ENCODE measurements around the gene TMEM212. TPM values are rescaled to one million over a fixed set of nuclear protein-coding genes. Genes with fewer than 3 reads are reported as not detected.

TMEM212 gene
- total and polyA plus RNA-seq, 2 of the 13 experiments (the other 11 are each of a cell fraction or from before 2014, with no cell fraction given): not detected

DNA sequence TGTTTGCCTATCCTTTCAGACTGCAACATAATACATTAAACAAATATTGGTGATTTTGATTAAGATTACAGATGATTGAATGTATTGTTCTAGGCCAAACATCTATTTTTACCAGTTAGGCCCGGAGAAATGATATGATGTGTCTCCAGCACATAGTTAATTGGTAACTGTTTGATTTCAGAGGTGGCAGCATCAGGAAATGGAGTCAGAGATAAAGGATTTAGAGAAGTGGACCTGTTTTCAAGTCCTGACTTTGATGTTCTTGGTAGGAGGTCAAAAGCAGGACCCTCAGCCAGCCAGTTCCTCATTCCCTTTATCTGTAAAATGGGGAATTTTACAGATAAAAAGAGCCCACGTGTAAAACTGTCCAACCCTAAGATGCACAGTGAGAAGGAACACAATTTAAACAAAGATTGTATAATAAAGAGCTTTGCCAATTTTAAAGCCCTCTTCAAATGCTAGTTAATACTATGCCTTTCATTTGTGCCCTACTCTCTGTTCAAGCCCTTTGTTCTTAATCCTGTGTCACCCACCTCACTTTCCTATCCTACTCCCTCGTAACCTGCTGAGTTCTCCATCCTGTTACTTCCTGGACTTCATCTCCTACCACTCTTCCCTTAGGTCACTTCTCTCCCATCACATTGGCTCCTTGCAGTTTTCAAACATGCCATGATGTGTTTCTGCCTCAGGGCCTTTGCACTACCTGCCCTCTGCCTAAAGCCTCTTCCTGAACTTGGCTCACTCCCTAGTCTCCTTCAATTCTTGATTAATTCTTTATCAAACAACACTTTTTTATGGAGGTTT lies 2.5 kb downstream of the TMEM212 start (continued):
- TF ChIP-seq NFIB (CRISPR knock-in tag; IDR thresholded peaks at IDR 0.05; ENCODE audit: borderline replicate concordance) (no peak), ZNF674 (CRISPR knock-in tag; IDR thresholded peaks at IDR 0.05; ENCODE audit: low read depth) (no peak), ZNF737 (CRISPR knock-in tag; IDR thresholded peaks at IDR 0.05; ENCODE audit: borderline replicate concordance) (no peak), SP140L (CRISPR knock-in tag; IDR thresholded peaks at IDR 0.05; ENCODE audit: borderline replicate concordance) (no peak), NR2F6 (IDR thresholded peaks at IDR 0.05) (0 out of 2 replicates have a peak, but pooled peaks have one; percentile 72), NR2F6 (CRISPR knock-in tag; IDR thresholded peaks at IDR 0.05) (peak; percentile 77), EEA1 (CRISPR knock-in tag; IDR thresholded peaks at IDR 0.05; ENCODE audit: borderline replicate concordance) (no peak), TRAFD1 (CRISPR knock-in tag; IDR thresholded peaks at IDR 0.05; ENCODE audit: borderline replicate concordance) (no peak), SMARCE1 (IDR thresholded peaks at IDR 0.05; ENCODE audit: borderline replicate concordance) (no peak), ZNF839 (CRISPR knock-in tag; IDR thresholded peaks at IDR 0.05; ENCODE audit: borderline replicate concordance) (no peak), MAFG (CRISPR knock-in tag; IDR thresholded peaks at IDR 0.05) (no peak), ZNF556 (CRISPR knock-in tag; IDR thresholded peaks at IDR 0.05; ENCODE audit: borderline replicate concordance) (no peak), RXRB (CRISPR knock-in tag; IDR thresholded peaks at IDR 0.05; ENCODE audit: borderline replicate concordance) (peak; percentile 35; the same call in 1 of the 2 replicates), ZNF460 (CRISPR knock-in tag; IDR thresholded peaks at IDR 0.05; ENCODE audit: borderline replicate concordance) (no peak), KAT7 (CRISPR knock-in tag; IDR thresholded peaks at IDR 0.05; ENCODE audit: borderline replicate concordance) (no peak), ELF4 (CRISPR knock-in tag; IDR thresholded peaks at IDR 0.05; ENCODE audit: borderline replicate concordance) (no peak), HCFC1 (IDR thresholded peaks at IDR 0.05; ENCODE audit: low read depth, low read length) (no peak), NR1H2 (CRISPR knock-in tag; IDR thresholded peaks at IDR 0.05; ENCODE audit: borderline replicate concordance, low read depth) (no peak), MZF1 (CRISPR knock-in tag; IDR thresholded peaks at IDR 0.05; ENCODE audit: borderline replicate concordance) (no peak), ZKSCAN5 (CRISPR knock-in tag; IDR thresholded peaks at IDR 0.05) (no peak)
- TF ChIP-seq, protein P1, sequence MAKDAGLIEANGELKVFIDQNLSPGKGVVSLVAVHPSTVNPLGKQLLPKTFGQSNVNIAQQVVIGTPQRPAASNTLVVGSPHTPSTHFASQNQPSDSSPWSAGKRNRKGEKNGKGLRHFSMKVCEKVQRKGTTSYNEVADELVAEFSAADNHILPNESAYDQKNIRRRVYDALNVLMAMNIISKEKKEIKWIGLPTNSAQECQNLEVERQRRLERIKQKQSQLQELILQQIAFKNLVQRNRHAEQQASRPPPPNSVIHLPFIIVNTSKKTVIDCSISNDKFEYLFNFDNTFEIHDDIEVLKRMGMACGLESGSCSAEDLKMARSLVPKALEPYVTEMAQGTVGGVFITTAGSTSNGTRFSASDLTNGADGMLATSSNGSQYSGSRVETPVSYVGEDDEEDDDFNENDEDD (CRISPR knock-in tag; IDR thresholded peaks at IDR 0.05; ENCODE audit: borderline replicate concordance): no peak
- TF ChIP-seq, protein P2, sequence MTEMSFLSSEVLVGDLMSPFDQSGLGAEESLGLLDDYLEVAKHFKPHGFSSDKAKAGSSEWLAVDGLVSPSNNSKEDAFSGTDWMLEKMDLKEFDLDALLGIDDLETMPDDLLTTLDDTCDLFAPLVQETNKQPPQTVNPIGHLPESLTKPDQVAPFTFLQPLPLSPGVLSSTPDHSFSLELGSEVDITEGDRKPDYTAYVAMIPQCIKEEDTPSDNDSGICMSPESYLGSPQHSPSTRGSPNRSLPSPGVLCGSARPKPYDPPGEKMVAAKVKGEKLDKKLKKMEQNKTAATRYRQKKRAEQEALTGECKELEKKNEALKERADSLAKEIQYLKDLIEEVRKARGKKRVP (CRISPR knock-in tag; IDR thresholded peaks at IDR 0.05): no peak
- TF ChIP-seq, protein P3, sequence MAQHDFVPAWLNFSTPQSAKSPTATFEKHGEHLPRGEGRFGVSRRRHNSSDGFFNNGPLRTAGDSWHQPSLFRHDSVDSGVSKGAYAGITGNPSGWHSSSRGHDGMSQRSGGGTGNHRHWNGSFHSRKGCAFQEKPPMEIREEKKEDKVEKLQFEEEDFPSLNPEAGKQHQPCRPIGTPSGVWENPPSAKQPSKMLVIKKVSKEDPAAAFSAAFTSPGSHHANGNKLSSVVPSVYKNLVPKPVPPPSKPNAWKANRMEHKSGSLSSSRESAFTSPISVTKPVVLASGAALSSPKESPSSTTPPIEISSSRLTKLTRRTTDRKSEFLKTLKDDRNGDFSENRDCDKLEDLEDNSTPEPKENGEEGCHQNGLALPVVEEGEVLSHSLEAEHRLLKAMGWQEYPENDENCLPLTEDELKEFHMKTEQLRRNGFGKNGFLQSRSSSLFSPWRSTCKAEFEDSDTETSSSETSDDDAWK (CRISPR knock-in tag; IDR thresholded peaks at IDR 0.05): no peak
- TF ChIP-seq, protein P4, sequence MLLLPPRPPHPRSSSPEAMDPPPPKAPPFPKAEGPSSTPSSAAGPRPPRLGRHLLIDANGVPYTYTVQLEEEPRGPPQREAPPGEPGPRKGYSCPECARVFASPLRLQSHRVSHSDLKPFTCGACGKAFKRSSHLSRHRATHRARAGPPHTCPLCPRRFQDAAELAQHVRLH (CRISPR knock-in tag; IDR thresholded peaks at IDR 0.05; ENCODE audit: borderline replicate concordance, low read depth): no peak

Data from HepG2 (cell line).